Measurements from ENCODE around the gene RAB3C.
A peak's percentile ranks its signal among the peaks of the same experiment; 100 is the strongest.

The RAB3C gene

DNA sequence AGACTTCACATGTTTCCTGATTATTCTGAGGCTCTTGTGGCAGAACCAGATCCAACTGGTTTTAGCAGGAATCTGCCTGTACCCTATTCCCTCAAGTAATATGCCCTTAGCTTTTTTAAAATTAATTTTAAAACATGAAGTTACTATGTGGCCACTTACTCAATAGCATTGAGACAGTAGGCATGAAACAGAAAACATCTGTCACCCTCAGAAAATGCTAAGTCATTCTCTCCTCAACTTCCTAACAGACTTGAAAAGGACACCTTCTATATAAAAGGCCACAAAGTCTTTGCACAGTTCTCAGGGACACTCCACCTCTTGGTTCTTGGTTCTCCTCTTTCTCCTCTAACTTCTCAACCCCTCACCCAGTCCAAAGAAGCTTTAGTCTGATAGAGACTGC lies 277.8 kb downstream of the RAB3C start:
- DNase-seq (ENCODE audit: extremely low read depth in 1 of 2, low read depth in 1 of 2), result no peak

DNA sequence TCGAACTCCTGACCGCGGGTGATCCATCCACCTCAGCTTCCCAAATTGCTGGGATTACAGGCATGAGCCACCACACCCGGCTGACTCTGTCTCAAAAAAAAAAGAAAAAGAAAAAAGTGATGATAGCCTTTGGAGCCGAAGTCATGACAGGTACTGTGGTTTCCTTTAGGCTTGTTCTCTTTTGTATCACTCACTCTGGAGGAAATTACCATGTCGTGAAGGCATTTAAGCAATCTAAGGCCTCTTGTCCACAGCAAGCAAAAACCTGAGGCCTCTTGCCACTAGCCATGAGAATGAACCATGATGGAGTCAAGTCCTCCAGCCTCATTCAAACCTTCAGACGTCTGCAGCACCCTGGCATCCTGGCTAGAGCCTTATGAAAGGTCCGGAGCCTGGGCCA lies 286.1 kb downstream of the RAB3C start:
- no peak for DNase-seq (ENCODE audit: extremely low read depth in 1 of 2, low read depth in 1 of 2)

DNA sequence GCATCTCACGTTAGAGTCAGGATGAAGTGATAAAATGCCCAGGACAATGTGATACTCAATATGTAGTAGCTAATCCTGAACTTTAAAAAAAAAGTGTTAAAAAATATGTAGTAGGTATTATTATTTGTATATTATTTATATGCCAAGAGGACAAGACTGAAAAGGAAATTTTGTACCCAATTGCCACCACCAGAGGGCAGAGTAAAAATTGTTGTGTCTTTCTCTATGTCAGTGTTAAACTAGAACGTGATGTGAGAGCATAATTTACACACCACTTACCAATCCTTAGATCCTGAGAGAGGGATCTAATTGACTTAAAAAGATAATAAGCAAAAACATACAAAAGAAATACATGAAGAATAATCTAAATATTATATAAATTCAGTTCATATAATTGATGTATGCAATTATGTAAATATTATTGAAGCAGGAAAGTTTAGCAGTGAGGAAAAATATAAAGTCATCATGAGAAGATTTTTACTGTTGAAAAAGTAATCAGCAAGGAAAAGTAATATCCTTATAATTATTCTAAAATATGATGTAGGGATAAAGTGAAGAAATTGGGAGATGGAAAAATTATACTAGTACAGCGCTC lies 288.9 kb downstream of the RAB3C start:
- DNase-seq (ENCODE audit: extremely low read depth in 1 of 2, low read depth in 1 of 2), result no peak

DNA sequence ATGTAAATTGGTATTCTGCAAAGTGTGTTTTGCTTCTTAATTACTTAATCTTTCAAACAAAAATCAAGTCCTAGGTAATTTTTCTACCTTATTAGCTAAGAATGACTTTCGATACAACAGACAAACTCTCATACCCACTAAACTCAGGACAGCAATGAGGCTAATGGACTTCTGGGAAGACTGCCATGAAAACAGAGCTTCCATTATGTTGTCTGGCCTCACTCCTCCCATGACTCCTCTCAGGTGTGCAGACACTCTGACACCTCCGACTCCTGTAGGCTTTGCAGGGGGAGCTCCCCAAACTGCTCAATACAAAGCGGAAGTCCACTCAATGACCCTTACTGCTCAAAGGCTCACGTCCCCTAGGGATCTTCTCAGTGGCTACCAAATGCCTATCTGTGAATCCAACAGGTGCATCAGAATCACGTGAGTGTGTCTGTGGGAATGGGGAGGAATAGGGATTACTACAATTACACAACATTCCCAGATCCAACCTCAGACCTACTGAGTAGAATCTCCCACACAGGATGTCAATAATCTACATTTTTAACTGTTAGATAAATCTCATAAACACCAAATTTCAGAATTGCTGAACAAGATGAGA lies 289.9 kb downstream of the RAB3C start:
- no peak for DNase-seq (ENCODE audit: extremely low read depth in 1 of 2, low read depth in 1 of 2)

DNA sequence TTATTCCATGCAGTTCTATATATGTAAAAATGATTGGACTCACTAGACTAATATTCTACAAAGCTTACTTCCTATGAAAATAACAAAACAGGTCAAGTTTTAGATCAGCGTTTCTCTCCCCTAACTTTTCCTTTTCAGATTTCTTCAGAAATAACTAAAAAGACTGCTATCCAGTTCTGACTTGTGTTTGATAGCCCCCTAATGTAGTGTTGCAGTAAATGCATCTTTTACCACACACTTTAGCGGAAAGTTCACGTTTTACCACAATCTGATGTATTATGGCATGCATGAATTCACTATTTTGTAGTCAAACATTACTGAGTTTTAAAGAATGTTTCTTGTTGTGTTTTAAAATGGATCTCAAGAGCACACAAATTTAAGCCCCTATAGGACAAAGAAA lies 292.7 kb downstream of the RAB3C start:
- DNase-seq (ENCODE audit: extremely low read depth in 1 of 2, low read depth in 1 of 2), result no peak

DNA sequence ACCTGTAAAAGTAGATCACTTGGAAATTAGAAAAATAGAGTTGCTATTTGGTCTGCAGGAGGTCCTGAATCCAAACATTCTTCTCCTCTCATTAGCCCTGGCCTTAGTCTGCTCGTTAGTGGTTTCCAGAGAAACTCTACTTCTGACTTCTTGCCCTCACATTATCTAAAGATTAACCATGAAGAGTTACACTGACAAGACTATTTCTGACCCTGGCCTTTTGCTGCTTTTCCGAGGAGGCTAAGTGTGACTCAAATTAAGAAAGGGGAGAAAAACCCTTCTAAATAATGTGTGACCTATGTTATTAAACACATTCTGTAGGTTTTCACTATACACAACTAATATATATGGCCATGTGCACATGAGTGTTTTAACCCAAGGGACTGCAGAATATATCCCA lies 302.4 kb downstream of the RAB3C start:
- DNase-seq (ENCODE audit: extremely low read depth in 1 of 2, low read depth in 1 of 2), result no peak

DNA sequence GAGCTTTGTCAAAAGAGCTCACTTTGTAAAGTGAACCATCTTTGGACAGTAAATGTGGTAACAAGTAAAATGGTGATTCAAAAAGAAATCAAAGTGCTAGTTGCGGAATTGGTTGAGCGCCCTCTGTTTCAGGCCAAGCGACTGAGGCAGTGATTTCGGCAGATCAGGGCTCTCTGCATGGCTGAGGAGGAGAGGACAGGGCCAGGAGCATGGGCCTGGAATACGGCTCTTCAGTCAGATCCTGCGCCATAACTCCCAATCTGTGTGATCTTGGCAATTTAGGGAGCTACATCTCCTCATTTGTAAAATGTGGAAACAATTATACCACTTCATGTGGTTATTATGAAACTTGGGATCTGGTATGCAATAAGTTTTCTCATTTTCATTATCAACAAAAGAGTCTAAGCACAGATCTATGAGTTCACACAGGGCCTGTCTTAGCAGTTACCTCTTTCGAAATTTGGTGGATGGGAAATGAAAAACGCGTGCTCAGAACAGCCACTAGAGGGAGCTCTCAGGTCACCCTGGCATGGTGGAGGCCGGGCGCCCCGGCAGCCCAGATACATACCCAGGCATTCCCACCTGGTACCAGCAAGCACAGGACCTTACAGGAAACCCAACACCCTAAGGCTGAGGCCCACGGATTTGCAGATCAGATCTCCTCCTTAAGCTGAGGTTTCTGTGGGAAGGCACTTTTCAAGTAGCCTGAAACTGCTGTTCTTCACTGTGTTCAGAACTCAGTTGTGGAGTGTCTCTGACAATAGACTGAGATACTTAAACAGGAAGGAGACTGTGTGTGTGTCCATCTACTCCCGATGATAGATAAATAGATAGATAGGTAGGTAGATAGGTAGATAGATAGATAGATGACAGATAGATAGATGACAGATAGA lies 303.7 kb downstream of the RAB3C start:
- peak; percentile 21 to 36 for DNase-seq (ENCODE audit: extremely low read depth in 1 of 2, low read depth in 1 of 2)

DNA sequence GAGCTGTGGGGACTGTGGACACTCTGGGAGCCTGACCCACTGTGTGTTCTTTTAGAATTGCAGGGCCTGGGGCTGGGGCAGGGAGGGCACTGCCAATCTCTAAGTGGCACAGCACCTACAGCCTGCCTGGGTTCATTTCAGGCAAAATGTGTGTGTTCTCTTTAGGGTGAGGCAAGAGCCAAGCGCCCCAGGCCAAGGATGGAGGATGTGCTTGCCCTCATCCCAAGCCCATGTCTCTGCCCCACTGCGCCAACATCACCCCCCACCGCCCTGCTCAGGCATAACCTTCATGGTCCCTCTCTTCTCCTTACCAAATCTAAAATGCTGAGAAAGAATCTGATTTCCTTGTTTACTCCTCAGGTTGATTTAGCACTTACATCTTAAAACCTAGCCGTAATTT lies 304.4 kb downstream of the RAB3C start:
- DNase-seq (ENCODE audit: extremely low read depth in 1 of 2, low read depth in 1 of 2), result no peak

DNA sequence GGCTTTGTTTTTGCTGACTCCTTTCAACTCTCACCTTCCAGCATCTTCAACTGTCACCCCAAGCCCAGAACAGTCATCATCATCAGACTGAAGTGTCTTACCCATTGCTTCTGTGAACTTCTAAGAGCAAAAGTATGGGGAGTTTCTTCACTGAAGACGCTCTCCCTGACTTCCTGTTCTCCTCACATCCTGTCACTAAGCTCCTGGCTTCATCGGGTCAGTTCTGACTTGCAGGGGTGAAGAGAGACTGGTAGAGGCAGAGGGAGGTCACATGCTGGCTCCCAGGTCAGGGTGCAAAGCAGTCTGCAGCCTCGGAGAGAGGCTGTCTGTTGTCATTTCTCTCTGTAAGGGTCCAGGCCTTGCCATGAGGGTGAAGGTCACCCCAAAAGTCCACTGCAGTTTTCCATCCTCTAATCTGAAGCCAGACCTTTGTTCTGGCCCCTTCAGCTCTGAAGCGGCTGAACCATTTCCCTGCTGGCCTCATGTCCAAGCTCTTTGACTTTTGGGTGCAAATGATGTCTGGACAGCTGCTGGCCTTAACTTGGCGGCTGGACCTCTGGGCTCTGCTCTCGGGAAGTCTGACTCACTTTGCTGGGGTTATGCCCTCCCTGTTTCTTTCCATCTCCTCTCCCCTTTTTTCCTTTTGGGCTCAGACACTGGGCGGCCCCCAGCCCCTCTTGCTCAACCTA lies 305.0 kb downstream of the RAB3C start:
- DNase-seq (ENCODE audit: extremely low read depth in 1 of 2, low read depth in 1 of 2), result no peak

DNA sequence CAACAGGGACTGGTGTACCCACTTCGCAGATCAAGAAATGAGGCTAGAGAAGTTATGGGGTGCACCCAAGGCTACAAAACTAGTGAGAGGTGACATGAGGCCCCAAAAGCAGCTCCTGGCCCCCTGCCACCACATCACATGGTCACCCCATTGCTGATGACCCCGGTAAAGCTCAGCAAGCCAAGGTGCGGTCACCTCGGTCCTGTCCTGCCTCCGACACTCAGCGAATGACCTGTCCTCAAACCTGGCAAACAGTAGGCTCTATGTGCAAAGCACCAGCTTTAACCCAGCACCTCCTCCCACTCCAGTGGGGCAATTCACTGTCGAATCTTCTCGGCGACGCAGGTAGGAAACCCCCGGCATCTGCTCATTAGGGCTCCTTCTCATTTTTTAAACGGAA lies 307.4 kb downstream of the RAB3C start:
- no peak for DNase-seq (ENCODE audit: extremely low read depth in 1 of 2, low read depth in 1 of 2)

DNA sequence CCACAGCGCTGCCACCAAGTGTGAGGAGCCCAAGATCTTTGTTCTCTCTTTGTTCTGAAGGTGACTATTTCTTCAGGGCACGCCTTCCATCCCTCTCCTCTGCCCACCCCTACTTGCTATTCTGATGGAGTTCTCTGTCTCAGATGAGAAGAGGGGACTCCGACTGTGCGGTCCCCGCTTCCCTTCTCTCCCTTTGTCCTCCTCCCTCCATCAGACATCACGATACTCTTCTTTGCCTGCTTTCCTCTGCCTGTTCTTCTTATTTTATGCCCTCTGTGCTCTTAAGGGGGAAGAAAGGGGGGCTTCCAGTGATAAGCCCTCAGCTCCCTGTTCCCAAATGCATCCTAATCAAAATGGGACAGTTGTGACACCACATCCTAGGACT lies 307.8 kb downstream of the RAB3C start:
- DNase-seq (ENCODE audit: extremely low read depth in 1 of 2, low read depth in 1 of 2), result no peak

DNA sequence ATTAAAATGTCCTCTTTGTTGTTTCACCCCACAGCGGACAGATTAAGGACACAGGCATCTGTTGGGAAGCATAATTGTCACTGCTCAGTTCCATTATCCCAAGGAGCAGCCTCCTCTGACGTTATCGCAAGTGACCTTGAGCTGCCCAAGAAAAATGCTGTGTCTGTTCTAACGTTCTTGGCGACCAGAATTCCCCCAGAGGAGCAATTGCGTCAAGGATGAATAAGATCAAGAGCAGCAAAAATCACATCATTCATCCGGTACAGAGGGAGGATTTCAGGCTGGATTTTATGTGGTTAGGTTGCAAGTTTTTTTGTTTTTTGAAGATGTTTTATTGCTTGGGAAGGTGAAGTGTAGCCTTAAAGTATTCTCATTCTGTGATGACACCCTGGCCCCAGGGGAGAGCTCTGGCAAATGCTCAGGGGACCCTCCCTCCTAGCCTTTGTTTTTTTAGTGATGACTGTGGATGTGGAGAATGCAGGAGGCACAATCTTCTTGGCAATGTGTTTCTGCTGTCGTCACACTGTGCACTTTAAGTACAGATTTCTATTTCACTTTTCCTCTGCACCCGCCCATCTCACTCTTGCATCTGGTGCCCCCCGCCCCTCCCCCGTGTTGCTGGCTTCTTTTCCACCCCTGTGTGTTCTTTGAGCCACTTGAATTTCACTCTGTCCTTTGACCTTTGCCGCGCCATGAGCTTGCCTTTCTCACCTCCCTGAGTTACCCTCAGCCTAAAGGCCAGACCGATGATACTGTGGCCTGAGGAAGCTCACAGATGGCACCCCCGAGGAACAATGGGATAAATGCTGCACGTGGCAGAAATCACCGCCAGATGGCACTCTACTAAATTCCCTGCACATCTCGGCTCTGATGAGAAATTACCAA lies 308.5 kb downstream of the RAB3C start:
- DNase-seq (ENCODE audit: extremely low read depth in 1 of 2, low read depth in 1 of 2), result peak; percentile 32 to 41

DNA sequence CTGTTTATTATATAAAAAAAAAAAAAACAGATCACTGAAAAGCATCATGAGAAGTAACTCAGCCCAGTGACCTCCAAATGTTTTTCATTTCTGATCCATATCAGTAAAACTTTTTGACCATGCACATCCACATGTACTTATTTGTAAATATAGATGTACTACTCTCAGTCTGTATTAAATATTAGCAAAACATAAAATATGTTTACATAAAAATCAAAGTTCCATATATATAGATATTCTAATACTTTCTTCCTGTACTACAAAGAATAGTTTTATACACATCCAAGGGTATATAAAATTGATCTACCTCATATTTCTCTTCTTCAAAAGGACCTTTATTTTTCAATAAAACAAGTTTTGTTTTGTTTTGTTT lies 309.1 kb downstream of the RAB3C start:
- no peak for DNase-seq (ENCODE audit: extremely low read depth in 1 of 2, low read depth in 1 of 2)

DNA sequence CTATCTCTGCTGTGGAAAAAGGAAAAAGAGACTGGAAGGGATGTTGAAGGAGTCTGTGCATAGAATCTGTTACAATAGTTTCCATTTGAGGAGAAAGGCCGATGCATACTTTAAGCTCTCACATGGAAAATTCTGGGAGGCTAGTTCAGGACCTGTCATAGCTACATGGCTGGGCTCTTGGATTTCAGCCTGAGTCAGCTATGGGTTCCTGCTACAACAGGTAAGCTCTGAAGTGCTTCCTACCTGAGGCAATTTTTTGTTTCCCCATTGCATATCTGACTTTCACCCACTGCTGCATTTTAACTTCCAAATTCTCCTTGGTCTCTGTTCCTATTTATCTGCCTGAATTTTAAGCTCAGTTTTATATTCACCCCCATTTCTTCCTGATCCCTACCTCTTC lies 310.7 kb downstream of the RAB3C start:
- DNase-seq (ENCODE audit: extremely low read depth in 1 of 2, low read depth in 1 of 2), result no peak

DNA sequence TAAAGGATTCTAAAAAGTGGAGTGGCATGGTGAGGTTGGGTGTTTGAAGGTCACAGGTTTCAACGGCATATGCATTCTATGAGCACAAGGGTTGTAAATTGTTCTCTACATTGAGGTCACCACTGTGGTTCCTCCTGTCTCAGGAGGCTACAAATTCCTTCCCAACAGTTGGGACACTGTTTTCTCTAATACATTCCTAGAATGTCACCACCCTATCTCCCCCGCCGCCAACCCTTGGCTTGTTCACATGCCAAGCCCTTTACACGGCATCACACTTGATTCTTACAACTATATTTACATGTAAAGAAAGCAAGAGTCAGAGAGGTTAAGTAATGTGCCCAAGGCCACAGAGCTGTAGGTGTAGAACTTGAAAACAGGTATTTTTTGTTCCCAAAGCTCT lies 315.1 kb downstream of the RAB3C start:
- DNase-seq (ENCODE audit: extremely low read depth in 1 of 2, low read depth in 1 of 2), result no peak

DNA sequence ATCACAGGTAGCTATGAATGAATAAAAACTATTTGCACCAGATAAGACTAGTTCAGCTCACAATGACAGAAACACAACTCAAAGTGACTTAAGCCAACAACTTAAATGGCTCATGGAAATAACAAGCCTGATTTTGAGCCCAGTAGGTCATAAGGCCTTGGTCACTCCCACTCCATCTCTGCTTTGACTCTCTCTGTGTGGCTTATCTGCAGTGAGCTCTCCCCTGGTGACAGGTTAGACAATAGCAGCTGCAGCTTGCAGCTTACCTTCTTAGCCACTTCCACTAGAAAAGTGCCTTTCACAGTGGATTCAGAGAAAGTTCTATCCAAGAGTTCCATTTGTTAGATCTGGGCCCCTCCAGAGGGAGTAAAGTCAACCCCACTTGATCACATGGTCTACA lies 315.7 kb downstream of the RAB3C start:
- no peak for DNase-seq (ENCODE audit: extremely low read depth in 1 of 2, low read depth in 1 of 2)

DNA sequence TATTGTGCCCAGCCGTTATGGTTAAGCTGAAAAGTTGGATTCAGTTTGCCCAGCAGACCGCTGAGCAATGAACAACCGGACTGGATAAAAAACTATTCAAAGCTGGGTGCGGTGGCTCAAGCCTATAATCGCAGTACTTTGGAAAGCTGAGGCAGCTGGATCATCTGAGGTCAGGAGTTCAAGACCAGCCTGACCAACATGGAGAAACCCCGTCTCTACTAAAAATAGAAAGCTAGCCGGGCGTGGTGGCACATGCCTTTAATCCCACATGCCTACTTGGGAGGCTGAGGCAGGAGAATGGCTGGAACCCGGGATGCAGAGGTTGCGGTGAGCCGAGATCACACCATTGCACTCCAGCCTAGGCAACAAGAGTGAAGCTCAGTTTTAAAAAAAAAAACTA lies 318.4 kb downstream of the RAB3C start:
- DNase-seq (ENCODE audit: extremely low read depth in 1 of 2, low read depth in 1 of 2), result no peak

DNA sequence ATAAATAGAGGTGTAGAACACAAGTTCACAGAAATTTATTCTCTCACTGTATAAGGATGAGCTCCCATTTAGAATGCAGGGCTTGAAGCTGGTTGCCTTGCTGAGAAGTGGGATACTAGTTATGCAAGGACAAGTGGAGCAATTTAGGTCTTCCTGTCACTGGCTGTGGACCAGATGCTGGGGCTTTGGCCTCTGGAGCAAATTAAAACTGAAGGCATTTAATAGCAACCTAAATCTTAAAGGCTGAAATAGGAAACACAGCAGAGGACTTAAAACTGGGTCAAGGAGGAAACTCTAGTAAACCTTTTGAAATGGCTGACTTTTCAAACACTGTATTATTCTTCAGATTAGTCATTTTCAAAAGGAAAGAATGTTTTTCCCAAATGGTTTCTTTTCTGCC lies 319.4 kb downstream of the RAB3C start:
- DNase-seq (ENCODE audit: extremely low read depth in 1 of 2, low read depth in 1 of 2), result no peak

DNA sequence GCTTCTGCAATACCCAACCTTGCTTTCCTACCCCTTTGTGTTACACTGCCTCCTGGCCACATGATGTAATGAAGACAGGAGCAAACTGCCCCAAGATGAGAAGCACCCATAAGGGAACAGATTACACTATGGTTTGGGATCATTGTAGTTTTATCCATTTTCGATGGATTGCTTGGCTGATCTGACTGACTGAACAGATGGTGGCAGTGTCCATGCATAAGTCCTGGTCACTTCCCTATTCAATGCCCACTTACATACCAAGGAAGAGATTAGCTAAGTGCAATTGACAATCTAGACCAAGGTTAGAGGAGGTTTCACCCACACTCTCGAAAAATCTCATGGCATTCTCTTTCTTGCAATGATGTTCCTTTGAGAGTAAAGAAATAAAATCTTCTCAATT lies 319.9 kb downstream of the RAB3C start:
- DNase-seq (ENCODE audit: extremely low read depth in 1 of 2, low read depth in 1 of 2), result no peak

DNA sequence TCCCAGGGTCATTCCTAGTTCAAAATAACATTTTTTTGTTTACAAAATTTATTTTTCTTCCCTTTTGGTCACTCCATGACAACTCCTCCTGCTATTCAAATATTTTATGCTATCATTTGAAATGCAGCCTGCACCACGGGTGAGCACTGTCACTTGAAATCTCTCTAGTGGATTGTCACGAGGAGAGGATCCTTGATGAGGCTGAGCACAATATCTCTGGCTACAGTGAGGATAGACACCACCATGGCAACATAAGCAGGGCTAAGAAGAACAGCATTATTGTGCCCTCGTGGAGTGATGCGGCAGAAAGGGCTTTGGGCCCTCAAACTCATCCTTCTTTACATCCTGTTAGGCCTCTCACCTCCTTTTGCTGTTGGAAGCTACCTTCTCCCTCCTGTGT lies 321.9 kb downstream of the RAB3C start:
- DNase-seq (ENCODE audit: extremely low read depth in 1 of 2, low read depth in 1 of 2), result no peak

DNA sequence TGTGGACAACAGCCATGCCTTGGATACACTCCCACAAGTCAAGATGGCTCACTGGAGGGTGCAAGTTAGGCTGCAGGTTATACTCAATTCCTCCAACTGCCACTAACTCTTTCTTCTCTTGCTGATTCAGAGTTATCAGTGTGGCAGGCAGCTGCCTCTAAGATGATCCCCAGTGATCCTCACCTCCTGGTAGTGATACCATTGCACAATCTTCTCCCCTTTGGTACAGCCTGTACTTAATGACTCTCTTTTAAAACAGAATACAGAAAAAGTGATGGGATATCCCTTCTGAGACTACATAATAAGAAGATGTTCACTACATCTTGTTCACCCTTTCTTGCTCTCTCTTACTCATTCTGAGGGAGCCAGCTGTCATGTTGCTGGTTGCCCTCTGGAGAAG lies 323.1 kb downstream of the RAB3C start:
- DNase-seq (ENCODE audit: extremely low read depth in 1 of 2, low read depth in 1 of 2), result no peak
